SK-N-SH treated with all-trans-retinoic acid at 6 μM for 48 hours (cell line): Measurements from ENCODE around the gene MAP2K1.
"Not testable (repeated sequence)": the region's sequence is repeated elsewhere in the genome, so short reads cannot be mapped to it uniquely, and the experiment has no call there.

Source experiments
- ATAC-seq: fragments of 200-7000 bp; cut with Tn5 transposase; 3 replicates; pipeline ENCODE4 v1.9.1; 2020; ENCODE audit warnings: mild to moderate bottlenecking, moderate library complexity
- ARNTL ChIP-seq: fragments of 450-650 bp; formaldehyde crosslinking; IDR thresholded peaks from 2 replicates; pipeline ENCODE4 v1.5.0; 2020; ENCODE audit warnings: low read depth, mild to moderate bottlenecking, moderate library complexity, borderline replicate concordance
- BACH2 ChIP-seq: fragments of 250-450 bp; sonication (Bioruptor Pico); IDR thresholded peaks from 2 replicates; pipeline ENCODE4 v1.9.0; 2021; ENCODE audit warnings: mild to moderate bottlenecking, borderline replicate concordance
- GLIS3 ChIP-seq: fragments of 250-450 bp; sonication (Bioruptor Pico); IDR thresholded peaks from 2 replicates; pipeline ENCODE4 v1.5.0; 2020; ENCODE audit warnings: mild to moderate bottlenecking, moderate library complexity
- ISL1 ChIP-seq: fragments of 250-450 bp; sonication (Bioruptor Pico); IDR thresholded peaks from 2 replicates; pipeline ENCODE4 v2.1.2; 2022; ENCODE audit warnings: mild to moderate bottlenecking, moderate library complexity
- OSR1 ChIP-seq: fragments of 250-450 bp; sonication (Bioruptor Pico); IDR thresholded peaks from 2 replicates; pipeline ENCODE4 v1.8.0; 2022; ENCODE audit warnings: moderate library complexity, mild to moderate bottlenecking, inconsistent platforms
- PPARA ChIP-seq: fragments of 250-450 bp; sonication (Bioruptor Pico); IDR thresholded peaks from 2 replicates; pipeline ENCODE4 v1.5.0; 2020; ENCODE audit warnings: mild to moderate bottlenecking, borderline replicate concordance
- RARB ChIP-seq: fragments of 250-450 bp; sonication (Bioruptor Pico); IDR thresholded peaks from 2 replicates; pipeline ENCODE4 v1.8.0; 2021; ENCODE audit warnings: mild to moderate bottlenecking, moderate library complexity
- SNAI2 ChIP-seq: fragments of 250-450 bp; sonication (Bioruptor Pico); IDR thresholded peaks from 2 replicates; pipeline ENCODE4 v1.5.0; 2020; ENCODE audit warnings: mild to moderate bottlenecking, moderate library complexity
- ZFP3 ChIP-seq: fragments of 250-450 bp; sonication (Bioruptor Pico); IDR thresholded peaks from 2 replicates; pipeline ENCODE4 v1.5.0; 2020; ENCODE audit warnings: mild to moderate bottlenecking, moderate library complexity
- ZFP30 ChIP-seq: fragments of 450-650 bp; formaldehyde crosslinking; IDR thresholded peaks from 2 replicates; pipeline ENCODE4 v1.5.0; 2022; ENCODE audit warnings: mild to moderate bottlenecking, moderate library complexity
- ZNF565 ChIP-seq: fragments of 450-650 bp; formaldehyde crosslinking; conservative IDR thresholded peaks from 2 replicates; pipeline ENCODE4 v1.5.0; 2020; ENCODE audit warnings: low read depth, mild to moderate bottlenecking, moderate library complexity
- ZNF70 ChIP-seq: fragments of 450-650 bp; formaldehyde crosslinking; IDR thresholded peaks from 2 replicates; pipeline ENCODE4 v1.5.0; 2020; ENCODE audit warnings: mild to moderate bottlenecking, moderate library complexity
- ZNF8 ChIP-seq: fragments of 450-650 bp; formaldehyde crosslinking; IDR thresholded peaks from 2 replicates; pipeline ENCODE4 v1.5.0; 2020; ENCODE audit warnings: mild to moderate bottlenecking, moderate library complexity
- TF ChIP-seq, protein P1 (sequence below): fragments of 250-450 bp; sonication (Bioruptor Pico); IDR thresholded peaks from 2 replicates; pipeline ENCODE4 v1.5.1; 2020; ENCODE audit warnings: low read depth, mild to moderate bottlenecking, moderate library complexity
- TF ChIP-seq, protein P2 (sequence below): fragments of 250-450 bp; sonication (Bioruptor Pico); IDR thresholded peaks from 2 replicates; pipeline ENCODE4 v1.5.1; 2021; ENCODE audit warnings: mild to moderate bottlenecking, moderate library complexity
- TF ChIP-seq, protein P3 (sequence below): fragments of 250-450 bp; sonication (Bioruptor Pico); IDR thresholded peaks from 2 replicates; pipeline ENCODE4 v1.8.0; 2021; ENCODE audit warnings: low read depth, mild to moderate bottlenecking, moderate library complexity, borderline replicate concordance

MAP2K1 gene

DNA sequence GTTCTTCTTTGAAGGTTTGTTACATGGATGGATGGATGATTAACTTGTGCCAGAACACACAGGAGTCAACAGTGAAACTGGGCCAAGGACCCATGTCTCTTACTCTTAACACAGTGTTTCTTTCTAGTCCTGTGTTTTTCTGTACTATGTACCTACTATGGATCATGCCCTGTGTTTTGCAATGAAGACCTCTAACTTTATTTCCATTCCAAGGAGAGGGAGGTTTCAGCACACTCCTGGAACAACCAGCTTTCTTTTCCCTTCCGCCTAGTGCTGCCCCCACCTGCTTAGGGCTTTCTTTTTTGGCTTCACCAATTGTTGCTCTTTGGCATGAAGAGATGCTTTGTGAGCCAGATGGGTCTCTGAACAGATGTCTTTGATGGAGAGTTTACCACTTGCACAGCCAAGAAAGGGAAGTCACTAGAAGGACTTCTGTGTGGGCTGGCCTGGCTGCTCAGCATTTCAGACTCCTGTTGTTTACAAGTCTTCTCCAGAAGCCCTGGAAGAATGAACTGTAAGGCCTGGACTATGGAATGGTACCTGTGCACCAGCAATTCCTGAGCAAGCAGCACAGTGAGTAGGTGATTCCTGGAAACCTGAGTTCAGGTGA, 66.4 kb downstream of the MAP2K1 start (continued):
- TF ChIP-seq ARNTL (CRISPR knock-in tag) (no peak), RARB (CRISPR knock-in tag) (no peak)

DNA sequence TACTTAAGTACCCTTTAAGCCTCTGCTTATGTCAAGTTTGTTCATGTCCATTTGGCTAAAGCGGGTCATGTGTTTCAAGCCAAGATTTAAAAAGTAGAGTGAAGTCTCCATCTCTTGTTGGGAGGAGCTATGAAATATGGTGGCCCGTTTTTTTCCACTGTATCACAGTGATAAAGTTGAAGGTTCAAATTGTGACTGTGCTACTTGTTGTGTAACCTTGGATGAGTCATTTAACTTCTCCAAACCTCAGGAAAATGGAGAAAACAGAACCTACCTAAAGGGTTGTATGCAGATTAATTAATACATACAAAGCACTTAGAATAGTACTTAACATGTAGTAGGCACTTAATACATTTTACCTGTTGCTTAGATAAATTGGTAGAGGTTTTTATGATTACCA, 67.4 kb downstream of the MAP2K1 start:
- ATAC-seq = no peak
- TF ChIP-seq OSR1 (CRISPR knock-in tag) (no peak), ZNF8 (CRISPR knock-in tag) (no peak), GLIS3 (CRISPR knock-in tag) (no peak), ZFP30 (no peak), RARB (CRISPR knock-in tag) (no peak), SNAI2 (no peak), ZNF70 (CRISPR knock-in tag) (no peak)
- TF ChIP-seq, protein P1, sequence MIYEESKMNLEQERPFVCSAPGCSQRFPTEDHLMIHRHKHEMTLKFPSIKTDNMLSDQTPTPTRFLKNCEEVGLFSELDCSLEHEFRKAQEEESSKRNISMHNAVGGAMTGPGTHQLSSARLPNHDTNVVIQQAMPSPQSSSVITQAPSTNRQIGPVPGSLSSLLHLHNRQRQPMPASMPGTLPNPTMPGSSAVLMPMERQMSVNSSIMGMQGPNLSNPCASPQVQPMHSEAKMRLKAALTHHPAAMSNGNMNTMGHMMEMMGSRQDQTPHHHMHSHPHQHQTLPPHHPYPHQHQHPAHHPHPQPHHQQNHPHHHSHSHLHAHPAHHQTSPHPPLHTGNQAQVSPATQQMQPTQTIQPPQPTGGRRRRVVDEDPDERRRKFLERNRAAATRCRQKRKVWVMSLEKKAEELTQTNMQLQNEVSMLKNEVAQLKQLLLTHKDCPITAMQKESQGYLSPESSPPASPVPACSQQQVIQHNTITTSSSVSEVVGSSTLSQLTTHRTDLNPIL (CRISPR knock-in tag) = no peak
- TF ChIP-seq, protein P2, sequence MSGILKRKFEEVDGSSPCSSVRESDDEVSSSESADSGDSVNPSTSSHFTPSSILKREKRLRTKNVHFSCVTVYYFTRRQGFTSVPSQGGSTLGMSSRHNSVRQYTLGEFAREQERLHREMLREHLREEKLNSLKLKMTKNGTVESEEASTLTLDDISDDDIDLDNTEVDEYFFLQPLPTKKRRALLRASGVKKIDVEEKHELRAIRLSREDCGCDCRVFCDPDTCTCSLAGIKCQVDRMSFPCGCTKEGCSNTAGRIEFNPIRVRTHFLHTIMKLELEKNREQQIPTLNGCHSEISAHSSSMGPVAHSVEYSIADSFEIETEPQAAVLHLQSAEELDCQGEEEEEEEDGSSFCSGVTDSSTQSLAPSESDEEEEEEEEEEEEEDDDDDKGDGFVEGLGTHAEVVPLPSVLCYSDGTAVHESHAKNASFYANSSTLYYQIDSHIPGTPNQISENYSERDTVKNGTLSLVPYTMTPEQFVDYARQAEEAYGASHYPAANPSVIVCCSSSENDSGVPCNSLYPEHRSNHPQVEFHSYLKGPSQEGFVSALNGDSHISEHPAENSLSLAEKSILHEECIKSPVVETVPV (CRISPR knock-in tag) = no peak
- TF ChIP-seq, protein P3, sequence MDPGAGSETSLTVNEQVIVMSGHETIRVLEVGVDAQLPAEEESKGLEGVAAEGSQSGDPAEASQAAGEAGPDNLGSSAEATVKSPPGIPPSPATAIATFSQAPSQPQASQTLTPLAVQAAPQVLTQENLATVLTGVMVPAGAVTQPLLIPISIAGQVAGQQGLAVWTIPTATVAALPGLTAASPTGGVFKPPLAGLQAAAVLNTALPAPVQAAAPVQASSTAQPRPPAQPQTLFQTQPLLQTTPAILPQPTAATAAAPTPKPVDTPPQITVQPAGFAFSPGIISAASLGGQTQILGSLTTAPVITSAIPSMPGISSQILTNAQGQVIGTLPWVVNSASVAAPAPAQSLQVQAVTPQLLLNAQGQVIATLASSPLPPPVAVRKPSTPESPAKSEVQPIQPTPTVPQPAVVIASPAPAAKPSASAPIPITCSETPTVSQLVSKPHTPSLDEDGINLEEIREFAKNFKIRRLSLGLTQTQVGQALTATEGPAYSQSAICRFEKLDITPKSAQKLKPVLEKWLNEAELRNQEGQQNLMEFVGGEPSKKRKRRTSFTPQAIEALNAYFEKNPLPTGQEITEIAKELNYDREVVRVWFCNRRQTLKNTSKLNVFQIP (CRISPR knock-in tag) = no peak
- TF ChIP-seq, all 23 proteins: peak for 0

DNA sequence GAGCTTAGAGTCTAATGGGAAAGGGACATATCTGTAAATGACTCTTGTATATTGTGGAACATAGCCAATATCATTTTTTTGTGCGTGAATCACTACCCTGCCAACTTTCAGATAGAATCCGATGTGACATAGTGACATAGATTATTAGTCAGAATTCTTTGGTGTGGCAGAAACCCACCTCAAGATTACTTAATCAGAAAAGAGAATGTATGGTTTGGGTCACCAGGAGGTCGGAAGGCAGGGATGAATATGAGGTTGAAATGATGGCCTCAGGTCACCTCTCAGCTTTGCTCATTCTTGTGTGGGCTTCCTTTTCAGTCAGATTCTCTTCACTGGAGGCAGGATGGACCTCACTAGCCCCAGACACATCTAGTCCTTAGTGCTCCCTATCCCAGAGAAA, 69.5 kb downstream of the MAP2K1 start:
- peak; percentile 55 for ATAC-seq
- TF ChIP-seq, protein P1 (CRISPR knock-in tag) = no peak
- TF ChIP-seq PPARA (CRISPR knock-in tag) (no peak), ZNF565 (CRISPR knock-in tag) (no peak), OSR1 (CRISPR knock-in tag) (no peak), ISL1 (CRISPR knock-in tag) (no peak)
- TF ChIP-seq, protein P2 (CRISPR knock-in tag) = no peak
- TF ChIP-seq, protein P3 (CRISPR knock-in tag) = no peak

DNA sequence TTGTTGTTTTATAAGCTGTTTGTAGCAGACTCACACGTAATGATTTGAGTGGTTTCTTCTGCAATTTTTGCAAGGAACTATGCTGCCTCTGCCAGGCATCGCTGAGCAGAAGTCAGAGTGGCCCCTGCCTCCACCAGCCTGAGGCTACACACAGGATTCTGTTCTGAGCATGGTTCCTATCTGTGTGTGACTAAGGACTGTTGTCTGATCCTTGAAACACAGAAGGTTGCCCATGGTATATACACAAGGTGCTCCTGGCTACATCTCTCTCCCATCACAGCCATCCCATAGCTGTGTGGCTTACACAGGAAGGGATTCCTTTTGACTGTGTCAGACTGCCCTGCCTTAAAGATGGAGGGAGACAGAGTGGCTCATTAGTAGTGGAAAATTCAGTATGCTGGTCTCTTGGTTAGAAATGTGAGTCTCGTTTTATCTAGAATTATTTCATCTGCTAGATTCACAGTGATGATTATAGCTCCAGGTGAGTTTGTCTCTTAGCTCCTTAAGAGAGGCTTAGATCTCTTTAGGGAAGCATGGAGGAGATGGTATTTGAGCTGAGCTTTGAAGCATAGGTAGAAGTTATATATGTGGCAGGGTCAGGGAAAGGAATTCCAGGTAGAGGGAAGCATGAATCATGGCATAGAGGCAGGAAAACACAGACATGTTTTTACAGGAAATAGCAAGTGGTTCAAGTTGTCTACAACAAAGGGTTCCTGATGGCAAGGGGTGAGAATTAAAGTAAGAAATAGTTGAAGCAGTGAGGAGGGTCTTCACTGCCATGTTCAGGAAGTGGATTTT, 73.3 kb downstream of the MAP2K1 start:
- TF ChIP-seq, protein P3 (CRISPR knock-in tag) = no peak
- TF ChIP-seq ZFP30 (no peak), ZFP3 (CRISPR knock-in tag) (no peak), ISL1 (CRISPR knock-in tag) (no peak), RARB (CRISPR knock-in tag) (no peak), ZNF8 (CRISPR knock-in tag) (no peak), PPARA (CRISPR knock-in tag) (no peak), BACH2 (no peak)
- TF ChIP-seq, protein P1 (CRISPR knock-in tag) = no peak
- TF ChIP-seq, all 23 proteins: peak for 0
- peak; percentile 78 for ATAC-seq

DNA sequence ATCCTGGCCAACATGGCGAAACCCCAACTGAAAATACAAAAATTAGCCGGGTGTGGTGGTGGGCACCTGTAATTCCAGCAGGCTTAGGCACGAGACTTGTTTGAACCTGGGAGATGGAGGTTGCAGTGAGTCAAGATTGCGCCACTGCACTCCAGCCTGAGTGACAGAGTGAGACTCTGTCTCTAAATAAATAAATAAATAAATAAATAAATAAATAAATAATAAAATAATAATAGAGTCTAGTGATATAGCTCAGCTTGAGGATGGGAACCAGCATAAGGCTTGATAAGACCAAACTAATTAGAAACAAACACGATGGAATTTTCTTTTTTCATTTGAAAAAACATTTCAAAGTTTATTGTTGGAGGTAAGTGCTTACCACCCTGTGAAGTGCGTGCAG, 74.6 kb downstream of the MAP2K1 start:
- not testable (repeated sequence) for ATAC-seq
